Endothelial cell of hepatic sinusoid (primary cell): ENCODE results near the gene CENPB.

Experiments used
- in situ Hi-C: cut with HindIII; loops from 2 replicates; pipeline ENCODE4 v1.10.0; 2017; ENCODE audit warnings: low sequenced_read_pairs

CENPB gene

GRCh38 chr20:3751675-3752385 is 34.7 kb downstream of the CENPB start:
- in situ Hi-C loops = no loop called here

DNA sequence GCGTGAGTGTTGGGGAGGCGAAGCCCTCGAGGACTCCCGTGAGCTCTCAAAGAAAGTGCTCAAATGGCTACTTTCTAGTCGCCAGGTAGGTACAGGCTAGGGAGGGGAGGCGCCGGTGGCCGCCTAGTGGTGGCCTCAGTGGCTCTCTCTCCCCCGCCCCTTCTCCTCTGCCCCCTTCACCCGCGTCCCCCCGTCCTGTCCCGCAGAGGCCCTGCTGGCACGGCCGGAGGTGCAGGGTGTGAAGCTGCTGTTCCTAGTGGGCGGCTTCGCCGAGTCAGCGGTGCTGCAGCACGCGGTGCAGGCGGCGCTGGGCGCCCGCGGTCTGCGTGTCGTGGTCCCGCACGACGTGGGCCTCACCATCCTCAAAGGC is 35.2 kb downstream of the CENPB start:
- in situ Hi-C loops = no loop called here

DNA sequence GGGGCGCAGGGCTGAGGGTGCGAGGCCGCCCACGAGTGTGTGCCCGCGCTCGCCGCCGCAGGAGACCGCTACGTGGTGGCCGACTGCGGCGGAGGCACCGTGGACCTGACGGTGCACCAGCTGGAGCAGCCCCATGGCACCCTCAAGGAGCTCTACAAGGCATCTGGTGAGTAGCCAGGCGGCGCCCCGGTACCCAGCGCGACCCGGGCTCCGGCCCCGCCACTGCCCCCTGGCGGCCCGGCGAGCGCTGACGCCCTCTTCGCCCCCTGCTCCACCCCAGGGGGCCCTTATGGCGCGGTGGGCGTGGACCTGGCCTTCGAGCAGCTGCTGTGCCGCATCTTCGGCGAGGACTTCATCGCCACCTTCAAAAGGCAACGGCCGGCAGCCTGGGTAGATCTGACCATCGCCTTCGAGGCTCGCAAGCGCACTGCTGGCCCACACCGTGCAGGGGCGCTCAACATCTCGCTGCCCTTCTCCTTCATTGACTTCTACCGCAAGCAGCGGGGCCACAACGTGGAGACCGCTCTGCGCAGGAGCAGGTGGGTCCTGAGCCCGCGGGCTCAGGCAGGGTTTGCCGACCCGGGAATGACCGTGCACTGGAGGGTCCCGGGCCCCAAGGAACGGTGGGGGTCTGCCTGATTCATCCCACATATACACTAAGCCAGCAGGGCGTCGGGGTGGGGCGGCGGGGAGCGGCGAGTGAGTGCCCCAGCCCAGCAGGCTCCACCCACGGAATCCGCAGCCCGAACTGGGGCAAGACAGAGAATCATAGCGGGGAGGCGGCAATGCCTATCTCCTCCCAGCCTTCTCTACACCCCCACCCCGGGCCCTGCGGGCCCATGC is 36.6 kb downstream of the CENPB start:
- in situ Hi-C loops = no loop called here

DNA sequence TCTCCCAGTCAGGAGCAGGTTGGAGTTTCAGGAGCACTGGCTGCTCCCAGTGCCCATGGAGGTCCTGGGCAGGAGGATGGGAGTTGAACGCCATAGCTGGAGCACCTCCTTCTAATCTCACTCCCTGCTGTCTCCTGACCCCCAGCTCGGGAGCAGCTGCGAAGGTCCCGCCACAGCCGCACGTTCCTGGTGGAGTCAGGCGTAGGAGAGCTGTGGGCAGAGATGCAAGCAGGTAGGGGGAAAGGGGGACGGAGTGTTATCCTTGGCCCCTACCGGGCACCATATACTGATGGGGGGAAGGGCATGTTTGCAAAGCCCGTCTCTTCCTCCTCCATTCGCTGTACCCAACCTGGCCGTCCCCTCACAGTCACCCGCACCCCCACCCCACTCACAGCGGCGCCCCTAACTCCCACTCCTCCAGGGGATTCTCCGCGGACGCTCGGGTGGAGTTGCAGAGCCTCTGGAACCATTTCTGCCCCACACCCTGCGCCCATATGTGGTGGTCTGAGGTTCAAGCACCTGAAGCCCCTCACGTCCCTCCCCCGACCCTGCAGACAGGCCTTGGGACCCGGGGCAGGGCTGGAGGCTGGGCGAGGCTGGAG is 37.4 kb downstream of the CENPB start:
- in situ Hi-C loops = no loop called here

DNA sequence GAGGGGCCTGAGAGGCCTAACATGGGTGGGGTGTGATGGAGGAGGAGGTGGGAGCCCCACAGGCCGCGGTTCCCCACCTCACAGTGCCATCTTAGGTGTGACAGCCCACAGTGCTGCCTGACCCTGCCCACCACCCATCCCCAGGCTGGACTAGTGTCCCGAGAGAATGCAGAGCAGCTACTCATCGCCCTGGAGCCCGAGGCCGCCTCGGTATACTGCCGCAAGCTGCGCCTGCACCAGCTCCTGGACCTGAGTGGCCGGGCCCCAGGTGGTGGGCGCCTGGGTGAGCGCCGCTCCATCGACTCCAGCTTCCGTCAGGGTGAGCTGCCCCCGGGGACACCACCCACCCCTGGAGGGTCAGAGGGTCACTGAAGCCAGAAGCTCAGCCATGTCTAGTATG is 38.5 kb downstream of the CENPB start:
- in situ Hi-C loops = no loop called here

GRCh38 chr20:3747471-3747870 is 39.1 kb downstream of the CENPB start:
- in situ Hi-C loops = no loop called here

DNA sequence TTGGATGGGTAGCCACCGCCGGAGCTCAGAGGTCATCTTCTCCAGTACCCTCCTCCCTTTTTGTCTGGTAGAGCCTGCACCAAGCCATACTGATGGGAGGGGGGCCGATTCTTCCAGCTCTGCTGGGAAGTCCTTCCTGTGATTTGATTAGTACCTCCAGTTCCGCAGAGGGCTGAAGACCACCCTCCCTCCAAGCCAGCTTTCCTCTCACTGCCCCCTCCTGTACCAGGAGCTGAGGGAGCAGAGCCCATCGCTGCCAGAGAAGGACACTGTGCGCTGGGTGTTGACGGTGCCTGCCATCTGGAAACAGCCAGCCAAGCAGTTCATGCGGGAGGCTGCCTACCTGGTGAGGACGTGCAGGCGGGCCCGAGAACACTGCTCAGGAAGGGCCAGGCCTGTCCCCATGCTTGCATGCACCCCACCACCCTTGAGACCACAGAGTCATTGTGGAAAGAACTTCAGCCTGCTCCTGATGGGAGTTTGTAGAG is 40.8 kb downstream of the CENPB start:
- in situ Hi-C loops = no loop called here

DNA sequence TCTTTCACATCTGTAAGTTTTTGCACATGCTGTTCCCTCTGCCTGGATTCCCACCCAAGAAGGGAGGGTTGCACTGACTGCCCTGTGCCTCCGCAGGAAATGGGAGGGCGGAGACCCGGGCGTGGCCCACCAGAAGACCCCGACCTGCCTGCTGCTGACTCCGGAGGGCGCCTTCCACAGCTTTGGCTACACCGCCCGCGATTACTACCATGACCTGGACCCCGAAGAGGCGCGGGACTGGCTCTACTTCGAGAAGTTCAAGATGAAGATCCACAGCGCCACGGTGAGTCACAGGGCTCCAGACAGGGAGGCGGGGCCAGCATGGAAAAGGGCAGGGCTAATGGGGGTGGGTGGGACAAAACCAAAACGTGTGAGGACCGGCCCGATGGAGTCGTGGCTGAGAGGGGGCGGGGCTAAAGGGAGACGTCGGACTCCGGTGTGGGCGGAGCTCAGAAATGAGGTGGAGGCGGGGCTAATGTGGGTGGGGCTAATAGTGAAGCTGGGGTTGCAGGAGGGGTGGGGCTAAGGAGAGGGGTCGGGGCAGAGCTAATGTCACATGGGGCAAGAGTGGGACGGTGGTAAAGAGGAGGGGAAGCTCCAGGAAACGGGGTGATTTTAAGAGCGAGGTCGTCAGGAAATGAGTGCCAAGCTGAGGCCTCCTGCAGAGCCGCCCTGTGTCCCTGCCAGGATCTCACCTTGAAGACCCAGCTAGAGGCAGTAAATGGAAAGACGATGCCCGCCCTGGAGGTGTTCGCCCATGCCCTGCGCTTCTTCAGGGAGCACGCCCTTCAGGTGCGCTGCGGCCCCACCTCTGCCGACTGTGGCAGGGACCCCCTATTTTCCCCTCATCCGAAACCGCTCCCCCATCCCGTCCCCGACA is 41.5 kb downstream of the CENPB start:
- in situ Hi-C loops = no loop called here

DNA sequence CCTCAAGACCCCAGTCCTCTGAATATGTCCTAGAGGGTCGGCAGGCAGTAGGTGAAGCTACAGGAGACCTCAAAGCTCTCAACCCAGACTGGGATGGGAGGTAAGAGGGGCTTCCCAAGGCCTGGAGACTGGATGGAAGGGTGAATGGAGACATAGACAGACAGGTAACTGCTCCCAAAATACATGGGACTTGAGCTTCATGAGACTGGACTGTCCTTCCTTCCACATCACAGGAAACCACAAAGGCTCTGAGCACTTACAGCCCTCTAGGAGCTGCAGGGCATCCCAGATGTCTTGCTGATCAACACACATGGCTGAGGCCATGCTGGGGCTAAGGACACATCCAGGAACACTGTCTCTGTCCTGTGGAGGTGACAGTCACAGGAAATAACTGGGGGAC is 42.5 kb downstream of the CENPB start:
- in situ Hi-C loops = no loop called here

DNA sequence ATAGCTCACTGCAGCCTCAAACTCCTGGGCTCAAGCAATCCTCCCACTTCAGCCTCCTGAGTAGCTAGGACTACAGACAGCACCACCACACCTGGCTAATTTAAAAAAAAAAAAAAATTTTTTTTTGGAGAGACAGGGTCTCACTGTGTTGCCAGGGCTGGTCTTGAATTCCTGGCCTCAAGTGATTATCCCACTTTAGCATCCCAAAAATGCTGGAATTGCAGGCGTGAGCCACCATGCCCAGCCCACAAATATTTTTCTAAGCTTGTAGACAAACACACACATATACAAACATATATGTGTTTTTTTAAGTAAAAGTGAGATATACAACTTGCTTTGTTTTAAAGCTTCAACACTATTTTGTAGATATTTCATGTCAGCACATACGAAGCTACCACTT is 43.3 kb downstream of the CENPB start:
- in situ Hi-C loops = no loop called here

DNA sequence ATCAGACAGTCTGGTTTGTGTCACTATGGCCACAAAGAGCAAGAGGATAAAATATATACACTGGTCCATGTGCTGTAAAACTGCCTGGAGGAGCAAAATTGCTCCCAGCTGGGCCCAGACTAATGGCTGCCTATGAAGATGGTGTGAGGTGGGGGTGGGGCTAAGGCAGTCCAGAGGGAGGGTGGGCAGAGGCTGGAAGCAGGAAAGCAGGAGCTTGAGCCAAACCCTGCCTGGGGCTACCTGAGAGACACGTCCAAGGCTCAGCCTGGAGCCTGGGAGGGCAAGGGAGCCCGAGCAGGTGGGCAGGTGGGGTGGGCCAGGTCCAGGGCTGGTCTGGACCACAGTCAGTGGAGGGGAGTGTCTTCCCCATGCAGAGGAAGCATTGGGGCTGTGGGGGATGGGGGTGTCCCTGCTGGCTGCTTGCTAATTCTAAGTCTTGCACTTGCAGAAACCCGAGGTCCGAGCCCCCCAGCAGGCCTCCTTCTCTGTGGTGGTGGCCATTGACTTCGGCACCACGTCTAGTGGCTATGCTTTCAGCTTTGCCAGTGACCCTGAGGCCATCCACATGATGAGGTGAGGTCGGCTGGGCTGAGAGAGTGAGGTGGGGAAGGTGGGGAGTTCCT is 44.6 kb downstream of the CENPB start:
- in situ Hi-C loops = no loop called here

DNA sequence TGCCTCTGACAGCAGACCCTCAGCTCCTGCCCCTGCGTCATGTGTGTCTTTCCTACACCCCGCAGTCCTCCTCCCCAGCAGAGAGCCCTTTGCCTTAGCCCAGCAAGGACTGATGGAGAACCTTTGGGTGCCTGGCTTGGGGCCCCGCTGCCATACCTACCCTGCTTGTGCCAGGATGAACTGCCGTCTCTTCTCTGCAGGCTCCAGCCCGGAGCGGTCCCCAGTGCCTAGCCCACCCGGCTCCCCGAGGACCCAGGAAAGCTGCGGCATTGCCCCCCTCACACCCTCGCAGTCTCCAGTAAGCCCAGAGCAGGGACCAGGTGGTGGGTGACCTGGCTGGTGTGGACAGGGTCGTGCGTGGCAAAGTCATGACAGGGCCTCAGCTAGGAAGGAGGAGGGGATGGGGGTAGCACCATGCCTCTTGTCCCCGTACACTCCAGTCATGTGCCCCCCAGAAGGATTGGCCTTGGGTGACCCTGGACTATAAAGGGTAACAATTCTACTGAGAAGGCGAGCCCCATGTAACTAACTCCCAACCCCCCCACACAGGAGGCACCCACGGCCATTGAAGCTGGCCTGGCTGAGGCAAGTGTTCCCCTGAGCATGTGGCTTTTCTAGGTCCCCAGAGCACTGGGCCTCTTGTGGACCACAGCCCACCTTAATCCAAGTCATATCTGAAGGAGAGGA is 45.8 kb downstream of the CENPB start:
- in situ Hi-C loops = no loop called here

GRCh38 chr20:3739926-3740451 is 46.6 kb downstream of the CENPB start:
- in situ Hi-C loops = loop anchor here (5.0 to 10.0 kb wide), 2 partner anchors 58 to 345 kb away; partner anchors contain the start of gene ADAM33

- in situ Hi-C loops = loop anchor here (5.0 to 10.0 kb wide), 2 partner anchors 57 to 346 kb away; partner anchors contain the start of gene ADAM33
These were observed 47.2 kb downstream of the CENPB start for GRCh38 chr20:3739054-3739925.

- in situ Hi-C loops = loop anchor here (5.0 to 10.0 kb wide), 2 partner anchors 56 to 346 kb away; partner anchors contain the start of gene ADAM33
These were observed 48.2 kb downstream of the CENPB start for GRCh38 chr20:3738111-3739053.

GRCh38 chr20:3735768-3736167 is 50.8 kb downstream of the CENPB start:
- in situ Hi-C loops = loop anchor here (5.0 to 10.0 kb wide), 2 partner anchors 53 to 349 kb away; partner anchors contain the start of gene ADAM33
